ENCODE results near the gene CTNNA3.
"Not testable (repeated sequence)": the region's sequence is repeated elsewhere in the genome, so short reads cannot be mapped to it uniquely, and the experiment has no call there.

CTNNA3 gene

GRCh38 chr10:67696029-67696428 is at the start of gene CTNNA3:
CTNNA3 (minus strand) TSS chr10:67696195.
- DNase-seq = no peak

DNA sequence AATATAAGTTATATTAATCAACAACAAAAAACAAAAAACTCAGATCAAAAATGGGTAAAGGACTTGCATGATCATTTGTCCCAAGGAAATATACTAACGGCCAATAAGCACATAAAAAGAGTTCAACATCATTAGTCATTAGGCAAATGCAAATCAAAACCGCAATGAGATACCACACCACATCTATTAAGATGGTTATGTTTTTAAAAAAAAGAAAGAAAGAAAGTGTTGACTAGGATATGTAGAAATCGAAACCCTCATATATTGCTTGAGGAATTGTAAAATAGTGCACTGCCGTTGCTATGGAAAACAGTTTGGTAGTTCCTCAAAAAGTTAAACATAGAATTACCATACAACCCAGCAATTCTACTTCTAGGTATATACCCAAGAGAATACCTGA is 39.4 kb upstream of the CTNNA3 start:
- DNase-seq = no peak

DNA sequence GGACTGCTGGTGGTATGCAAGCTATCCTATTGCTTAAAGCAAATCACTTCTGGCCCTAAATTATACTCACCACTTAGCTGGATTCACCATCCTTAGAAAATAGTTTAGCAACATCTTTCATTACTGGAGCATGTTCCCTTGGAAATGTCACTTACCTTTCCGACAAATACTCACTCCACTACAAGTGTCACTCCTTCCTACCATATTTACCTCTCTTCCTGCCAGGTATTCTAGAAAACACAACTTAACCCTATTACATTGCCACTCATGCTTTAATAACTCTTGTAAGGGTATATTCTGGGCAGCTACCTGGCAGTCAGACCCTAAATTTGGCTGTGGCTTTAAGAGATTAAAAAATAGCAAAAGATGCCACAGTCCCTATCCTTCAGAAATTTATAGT is 37.5 kb upstream of the CTNNA3 start:
- DNase-seq = no peak

- no peak for DNase-seq
Measured at GRCh38 chr10:67725567-67725966, 29.6 kb upstream of the CTNNA3 start.

DNA sequence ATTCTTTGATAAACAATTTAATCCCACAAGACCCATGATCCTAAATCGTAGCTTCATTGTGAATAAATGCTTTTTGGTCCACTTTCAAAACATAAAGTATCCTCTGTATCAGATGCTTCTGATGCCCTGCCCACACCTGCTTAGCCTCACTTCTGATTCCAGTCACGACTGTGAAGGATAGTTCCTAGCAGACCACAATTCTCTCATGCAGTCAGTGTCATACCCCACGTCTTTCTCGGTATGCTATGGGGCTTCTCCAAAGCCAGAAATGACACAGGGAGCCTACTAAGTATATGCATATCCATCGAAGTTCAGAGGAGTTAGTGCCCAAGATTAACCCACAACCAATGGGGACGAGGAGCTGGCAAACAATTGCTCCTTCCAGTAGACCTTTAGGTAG is 27.6 kb upstream of the CTNNA3 start:
- no peak for DNase-seq

DNA sequence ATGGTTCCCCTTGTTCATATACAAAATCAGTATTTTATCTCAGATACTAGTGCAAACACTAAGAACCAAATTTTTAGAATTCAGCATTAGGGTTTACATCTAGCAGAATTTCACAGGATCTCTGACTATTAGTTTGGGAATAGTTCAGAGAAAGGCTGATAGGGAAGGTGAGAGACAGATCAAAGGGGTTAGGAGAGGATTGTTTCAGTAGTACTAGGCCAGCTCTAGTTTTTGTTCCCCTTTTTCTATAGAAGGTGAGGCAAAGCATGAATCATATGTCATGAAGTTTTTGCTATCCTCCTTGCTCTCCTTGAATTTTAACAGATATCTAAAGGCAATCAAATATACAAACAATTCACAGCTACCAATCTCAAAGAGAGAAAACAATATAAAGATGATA is 26.1 kb upstream of the CTNNA3 start:
- no peak for DNase-seq

- not testable (repeated sequence) for DNase-seq
Measured at GRCh38 chr10:67716455-67716854, 20.5 kb upstream of the CTNNA3 start.

- no peak for DNase-seq
Measured at GRCh38 chr10:67705921-67706320, 9.9 kb upstream of the CTNNA3 start.

DNA sequence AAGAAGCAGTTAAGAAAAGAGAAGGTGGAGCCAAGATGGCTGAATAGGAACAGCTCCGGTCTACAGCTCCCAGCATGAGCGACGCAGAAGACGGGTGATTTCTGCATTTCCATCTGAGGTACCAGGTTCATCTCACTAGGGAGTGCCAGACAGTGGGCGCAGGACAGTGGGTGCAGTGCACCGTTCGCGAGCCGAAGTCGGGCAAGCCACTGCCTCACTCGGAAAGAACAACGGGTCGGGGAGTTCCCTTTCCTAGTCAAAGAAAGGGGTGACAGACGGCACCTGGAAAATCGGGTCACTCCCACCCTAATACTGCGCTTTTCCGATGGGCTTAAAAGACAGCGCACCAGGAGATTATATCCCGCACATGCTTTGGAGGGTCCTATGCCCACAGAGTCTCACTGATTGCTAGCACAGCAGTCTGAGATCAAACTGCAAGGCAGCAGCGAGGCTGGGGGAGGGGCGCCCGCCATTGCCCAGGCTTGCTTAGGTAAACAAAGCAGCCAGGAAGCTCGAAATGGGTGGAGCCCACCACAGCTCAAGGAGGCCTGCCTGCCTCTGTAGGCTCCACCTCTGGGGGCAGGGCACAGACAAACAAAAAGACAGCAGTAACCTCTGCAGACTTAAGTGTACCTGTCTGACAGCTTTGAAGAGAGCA is 3.7 kb upstream of the CTNNA3 start:
- not testable (repeated sequence) for DNase-seq

- no peak for DNase-seq
Measured at GRCh38 chr10:67698164-67698563, 2.2 kb upstream of the CTNNA3 start.

DNA sequence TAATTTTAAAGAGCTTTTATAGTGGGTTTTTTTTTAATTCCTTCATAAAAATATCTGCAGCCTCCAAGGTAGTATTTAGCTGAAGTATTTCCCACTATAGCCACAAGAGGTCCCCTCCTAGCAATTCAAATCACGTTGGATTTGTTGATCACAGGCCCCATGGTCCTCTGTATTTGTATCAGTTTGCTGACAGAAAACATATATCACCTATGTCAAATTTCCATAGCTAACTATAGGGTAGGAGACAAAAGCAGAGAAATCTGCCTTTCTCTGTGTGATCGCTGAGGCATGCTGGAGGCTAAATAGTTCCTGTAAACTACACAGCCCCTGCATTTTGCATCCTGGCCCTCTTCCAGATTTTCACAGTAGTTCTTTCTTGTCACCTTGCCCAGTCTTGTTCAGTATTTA is 1.7 kb upstream of the CTNNA3 start:
- DNase-seq = peak in 1 of 2 experiments; percentile 20

DNA sequence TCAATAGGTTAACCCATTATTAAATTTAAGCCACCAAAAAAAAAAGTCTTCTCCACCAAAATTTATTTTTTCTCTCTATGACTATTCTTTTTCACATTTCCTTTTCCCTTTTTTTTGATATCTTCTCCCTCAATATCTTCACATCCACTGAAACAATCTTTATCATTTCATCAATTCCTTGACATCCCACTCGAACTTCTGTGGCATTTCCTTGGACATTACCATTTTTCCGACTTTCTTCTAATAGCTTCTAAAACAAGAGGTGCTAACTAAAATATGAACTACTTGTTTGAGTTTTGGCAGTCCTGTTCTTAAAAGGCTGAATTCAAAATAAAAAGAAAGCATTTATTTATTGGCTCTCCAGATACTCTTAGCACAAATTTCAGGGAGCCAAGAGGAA is 684 bp upstream of the CTNNA3 start:
- no peak for DNase-seq

DNA sequence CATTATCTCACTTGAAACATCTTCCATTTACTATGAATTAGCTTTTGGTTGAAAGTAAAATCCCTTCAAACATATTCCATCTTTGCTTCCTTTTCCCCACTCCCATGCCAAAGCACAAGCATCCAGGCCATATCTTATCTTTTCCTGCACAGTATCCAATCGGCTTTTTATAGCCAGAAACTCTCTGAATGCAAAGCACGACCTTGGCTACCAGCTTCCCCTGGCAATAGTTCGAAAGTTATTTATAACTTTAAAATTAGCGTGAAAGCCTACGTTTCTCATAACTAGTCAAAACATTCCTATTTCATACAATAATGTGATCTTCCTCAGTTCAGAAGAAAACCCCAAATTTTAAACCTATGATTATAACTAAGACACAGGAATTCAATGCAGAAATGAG is 440 bp downstream of the CTNNA3 start:
- no peak for DNase-seq

DNA sequence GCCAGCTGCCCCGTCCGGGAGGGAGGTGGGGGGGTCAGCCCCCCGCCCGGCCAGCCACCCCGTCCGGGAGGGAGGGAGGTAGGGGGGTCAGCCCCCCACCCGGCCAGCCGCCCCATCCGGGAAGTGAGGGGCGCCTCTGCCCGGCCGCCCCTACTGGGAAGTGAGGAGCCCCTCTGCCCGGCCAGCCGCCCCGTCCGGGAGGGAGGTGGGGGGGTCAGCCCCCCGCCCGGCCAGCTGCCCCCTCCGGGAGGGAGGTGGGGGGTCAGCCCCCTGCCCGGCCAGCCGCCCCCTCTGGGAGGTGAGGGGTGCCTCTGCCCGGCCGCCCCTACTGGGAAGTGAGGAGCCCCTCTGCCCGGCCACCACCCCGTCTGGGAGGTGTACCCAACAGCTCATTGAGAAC is 4.1 kb downstream of the CTNNA3 start:
- DNase-seq = not testable (repeated sequence)

- DNase-seq = not testable (repeated sequence)
Measured at GRCh38 chr10:67690540-67690939, 5.5 kb downstream of the CTNNA3 start.

DNA sequence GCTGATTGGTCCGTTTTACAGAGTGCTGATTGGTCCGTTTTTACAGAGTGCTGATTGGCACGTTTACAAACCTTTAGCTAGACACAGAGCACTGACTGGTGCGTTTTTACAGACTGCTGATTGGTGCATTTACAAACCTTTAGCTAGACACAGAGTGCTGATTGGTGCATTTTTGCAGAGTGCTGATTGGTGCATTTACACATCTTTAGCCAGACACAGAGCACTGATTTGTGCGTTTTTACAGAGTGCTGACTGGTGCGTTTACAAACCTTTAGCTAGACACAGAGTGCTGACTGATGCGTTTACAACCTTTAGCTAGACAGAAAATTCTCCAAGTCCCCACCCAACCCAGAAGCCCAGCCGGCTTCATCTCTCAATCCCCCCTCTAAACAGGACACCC is 11.9 kb downstream of the CTNNA3 start:
- DNase-seq = not testable (repeated sequence)

- DNase-seq = no peak
Measured at GRCh38 chr10:67678335-67678974, 17.5 kb downstream of the CTNNA3 start.

GRCh38 chr10:67676208-67676825 is 19.7 kb downstream of the CTNNA3 start:
- DNase-seq = no peak

GRCh38 chr10:67670401-67670800 is 25.6 kb downstream of the CTNNA3 start:
- DNase-seq = no peak

- DNase-seq = no peak
Measured at GRCh38 chr10:67669978-67670377, 26.0 kb downstream of the CTNNA3 start.

GRCh38 chr10:67668448-67668847 is 27.5 kb downstream of the CTNNA3 start:
- DNase-seq = no peak

DNA sequence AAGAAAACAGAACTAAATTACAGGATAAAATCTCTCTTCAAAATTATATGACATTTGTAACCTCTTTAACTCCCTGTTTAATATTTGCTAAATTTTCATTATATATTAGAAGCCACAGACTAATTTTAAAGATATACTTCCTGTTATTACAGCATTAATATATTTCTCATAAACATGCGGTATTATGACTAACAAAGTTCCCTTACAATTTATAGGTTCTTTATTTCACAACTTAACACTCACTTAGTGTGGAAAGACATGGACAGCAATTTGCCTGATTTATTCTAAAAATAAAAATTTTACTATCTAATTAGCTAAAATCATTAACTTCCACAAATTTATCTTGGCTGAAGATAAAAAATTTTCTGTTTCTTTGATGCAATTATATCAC is 29.0 kb downstream of the CTNNA3 start:
- no peak for DNase-seq

DNA sequence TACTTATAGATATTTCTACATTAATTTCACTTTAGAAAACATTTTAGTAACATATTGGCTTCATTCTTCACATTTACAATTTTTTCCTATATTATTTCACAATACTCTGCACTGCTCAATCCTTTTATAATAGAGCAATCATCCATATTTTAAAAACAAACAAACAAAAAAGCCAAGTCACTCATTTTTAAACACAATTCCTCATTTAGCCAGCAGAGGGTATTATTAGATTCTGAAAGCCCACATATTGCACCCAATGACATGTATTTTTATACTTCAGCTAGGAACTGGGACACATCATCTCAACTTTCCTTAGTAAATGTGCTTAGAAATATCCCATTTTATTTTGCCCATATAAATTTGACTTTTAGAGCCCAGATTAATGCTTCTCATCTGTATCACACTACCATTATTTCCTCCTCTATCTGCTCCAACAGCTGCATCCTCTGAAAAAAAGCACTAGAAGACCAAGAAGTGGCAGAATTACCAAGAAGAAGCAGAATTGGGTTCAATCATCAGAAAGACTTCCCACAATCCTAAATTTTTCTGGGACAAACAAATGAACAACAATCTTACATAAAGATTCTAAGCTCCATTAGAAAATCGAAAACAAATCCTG is 29.5 kb downstream of the CTNNA3 start:
- DNase-seq = peak in 1 of 2 experiments; percentile 1

DNA sequence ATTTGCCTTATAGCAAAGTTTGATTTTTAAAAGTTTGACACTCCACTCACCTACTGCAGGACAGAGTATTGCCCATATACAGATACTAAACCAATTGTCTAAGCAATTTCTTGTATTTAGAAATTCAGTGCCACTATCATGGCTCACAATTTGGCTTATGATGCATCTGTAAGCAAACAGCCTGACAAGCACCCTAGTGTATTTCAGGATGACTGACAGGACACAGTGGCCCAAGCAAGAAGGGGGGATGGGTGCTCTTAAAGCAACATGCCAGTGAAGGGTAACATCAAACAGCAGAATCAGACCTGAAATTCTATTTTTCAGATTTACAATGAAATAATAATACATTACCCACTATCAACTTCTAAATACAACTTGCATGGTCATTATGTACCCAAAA is 30.5 kb downstream of the CTNNA3 start:
- no peak for DNase-seq
